Measurements from ENCODE around the gene VSNL1.

DNA sequence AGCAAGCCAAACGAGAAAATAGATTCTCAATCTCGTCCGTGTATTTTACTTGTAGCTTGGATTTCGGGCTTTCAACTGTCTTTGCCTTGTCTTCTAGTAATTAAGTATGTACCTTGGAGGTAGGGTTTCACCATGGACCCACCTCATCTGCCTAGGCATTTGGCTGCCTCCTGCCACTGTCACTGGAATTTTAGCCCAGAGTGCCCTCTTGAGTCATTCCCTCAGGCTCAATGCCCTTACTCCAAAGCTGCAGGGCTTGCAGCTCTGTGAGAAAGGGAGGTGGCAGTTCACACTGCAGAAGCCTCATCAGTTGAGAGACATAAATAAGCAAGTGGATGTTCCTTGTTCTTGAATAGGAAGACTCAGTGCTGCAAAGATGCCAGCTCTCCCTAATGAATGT, 89.6 kb downstream of the VSNL1 start:
- TF ChIP-seq, protein P1, sequence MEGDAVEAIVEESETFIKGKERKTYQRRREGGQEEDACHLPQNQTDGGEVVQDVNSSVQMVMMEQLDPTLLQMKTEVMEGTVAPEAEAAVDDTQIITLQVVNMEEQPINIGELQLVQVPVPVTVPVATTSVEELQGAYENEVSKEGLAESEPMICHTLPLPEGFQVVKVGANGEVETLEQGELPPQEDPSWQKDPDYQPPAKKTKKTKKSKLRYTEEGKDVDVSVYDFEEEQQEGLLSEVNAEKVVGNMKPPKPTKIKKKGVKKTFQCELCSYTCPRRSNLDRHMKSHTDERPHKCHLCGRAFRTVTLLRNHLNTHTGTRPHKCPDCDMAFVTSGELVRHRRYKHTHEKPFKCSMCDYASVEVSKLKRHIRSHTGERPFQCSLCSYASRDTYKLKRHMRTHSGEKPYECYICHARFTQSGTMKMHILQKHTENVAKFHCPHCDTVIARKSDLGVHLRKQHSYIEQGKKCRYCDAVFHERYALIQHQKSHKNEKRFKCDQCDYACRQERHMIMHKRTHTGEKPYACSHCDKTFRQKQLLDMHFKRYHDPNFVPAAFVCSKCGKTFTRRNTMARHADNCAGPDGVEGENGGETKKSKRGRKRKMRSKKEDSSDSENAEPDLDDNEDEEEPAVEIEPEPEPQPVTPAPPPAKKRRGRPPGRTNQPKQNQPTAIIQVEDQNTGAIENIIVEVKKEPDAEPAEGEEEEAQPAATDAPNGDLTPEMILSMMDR (IDR thresholded peaks at IDR 0.05; ENCODE audit: low read depth, low read length): no peak
- TF ChIP-seq, protein P2, sequence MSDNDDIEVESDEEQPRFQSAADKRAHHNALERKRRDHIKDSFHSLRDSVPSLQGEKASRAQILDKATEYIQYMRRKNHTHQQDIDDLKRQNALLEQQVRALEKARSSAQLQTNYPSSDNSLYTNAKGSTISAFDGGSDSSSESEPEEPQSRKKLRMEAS (IDR thresholded peaks at IDR 0.05; ENCODE audit: low read depth, low read length): no peak
- TF ChIP-seq MYC (IDR thresholded peaks at IDR 0.05; ENCODE audit: low read depth, low read length): no peak

Data from NB4 (cell line).